Omental fat pad (tissue), 4 donors: ENCODE measurements around the gene HBG2. TPM values are rescaled to one million over a fixed set of nuclear protein-coding genes. Genes with fewer than 3 reads are reported as not detected.

Experiments used
- ATAC-seq: fragments of 150-250 bp; one replicate; pipeline ENCODE4 v1.9.1; 2016; ENCODE audit warnings: mild to moderate bottlenecking, moderate library complexity; ENCODE audit not compliant: low FRiP score
- DNase-seq: peaks from one replicate; pipeline ENCODE4 v3.0.0-alpha.2; 2019; ENCODE audit warnings: low spot score
- total RNA-seq, 4 donors: library from RNA; depleted of rRNA; stranded (reverse); fragments of >200 nt; gene quantifications; one replicate each; pipeline ENCODE4 v1.1.0, GENCODE V29; 2016
- TF ChIP-seq, protein P1 (sequence below), 3 donors: fragments of 450-650 bp; IDR thresholded peaks; one replicate each; pipeline ENCODE4 v1.5.1; 2016 to 2017; ENCODE audit warnings: antibody characterized with exemption in 3 of 3, mild to moderate bottlenecking in 3 of 3, moderate library complexity in 2 of 3

The HBG2 gene
- total RNA-seq, 4 donors from 2014 or later = 2.1 TPM; not detected in 3

- TF ChIP-seq, protein P1, sequence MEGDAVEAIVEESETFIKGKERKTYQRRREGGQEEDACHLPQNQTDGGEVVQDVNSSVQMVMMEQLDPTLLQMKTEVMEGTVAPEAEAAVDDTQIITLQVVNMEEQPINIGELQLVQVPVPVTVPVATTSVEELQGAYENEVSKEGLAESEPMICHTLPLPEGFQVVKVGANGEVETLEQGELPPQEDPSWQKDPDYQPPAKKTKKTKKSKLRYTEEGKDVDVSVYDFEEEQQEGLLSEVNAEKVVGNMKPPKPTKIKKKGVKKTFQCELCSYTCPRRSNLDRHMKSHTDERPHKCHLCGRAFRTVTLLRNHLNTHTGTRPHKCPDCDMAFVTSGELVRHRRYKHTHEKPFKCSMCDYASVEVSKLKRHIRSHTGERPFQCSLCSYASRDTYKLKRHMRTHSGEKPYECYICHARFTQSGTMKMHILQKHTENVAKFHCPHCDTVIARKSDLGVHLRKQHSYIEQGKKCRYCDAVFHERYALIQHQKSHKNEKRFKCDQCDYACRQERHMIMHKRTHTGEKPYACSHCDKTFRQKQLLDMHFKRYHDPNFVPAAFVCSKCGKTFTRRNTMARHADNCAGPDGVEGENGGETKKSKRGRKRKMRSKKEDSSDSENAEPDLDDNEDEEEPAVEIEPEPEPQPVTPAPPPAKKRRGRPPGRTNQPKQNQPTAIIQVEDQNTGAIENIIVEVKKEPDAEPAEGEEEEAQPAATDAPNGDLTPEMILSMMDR (IDR thresholded peaks at IDR 0.05) = no peak
- DNase-seq (no peak), ATAC-seq (no peak)
Measured at GRCh38 chr11:5274395-5274794, 19.8 kb upstream of the HBG2 start.

- TF ChIP-seq, protein P1 (IDR thresholded peaks at IDR 0.05) = no peak
- DNase-seq = no peak
- ATAC-seq = no peak
Measured at GRCh38 chr11:5272395-5273017, 17.9 kb upstream of the HBG2 start.

- no peak for DNase-seq
- TF ChIP-seq, protein P1 (IDR thresholded peaks at IDR 0.05) = no peak
- no peak for ATAC-seq
Measured at GRCh38 chr11:5269715-5270147, 15.2 kb upstream of the HBG2 start, which contains the start of gene HBE1. TSS of gene HBE1 (minus strand) at chr11:5269945. CDS start at chr11:5269890, 55 bp downstream.

DNA sequence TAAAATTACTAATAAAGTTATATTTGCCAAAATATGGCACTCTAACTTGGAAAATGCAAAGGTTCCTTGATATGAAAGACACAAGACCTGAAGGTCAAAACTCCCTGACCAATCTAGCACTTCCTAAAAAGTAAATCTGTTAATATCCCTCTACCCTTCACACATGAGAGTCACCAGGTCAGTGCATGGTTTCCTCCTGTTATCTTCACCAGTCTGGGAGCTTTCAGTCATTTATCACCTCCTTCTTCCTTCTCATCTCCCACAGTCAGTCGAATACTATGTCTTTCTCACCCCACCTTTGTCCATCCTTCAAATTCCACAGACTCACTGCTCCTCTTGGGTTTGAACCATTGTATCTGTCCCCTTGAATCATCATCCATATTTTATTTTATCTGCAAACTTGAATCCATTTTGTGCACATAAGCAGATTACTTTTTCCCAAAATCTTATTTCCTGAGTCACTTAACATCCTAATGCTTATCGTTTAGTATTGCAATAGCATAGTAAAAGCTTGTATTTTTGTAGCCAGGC lies 12.5 kb upstream of the HBG2 start:
- TF ChIP-seq, protein P1 (IDR thresholded peaks at IDR 0.05) = no peak
- ATAC-seq (no peak), DNase-seq (no peak)

DNA sequence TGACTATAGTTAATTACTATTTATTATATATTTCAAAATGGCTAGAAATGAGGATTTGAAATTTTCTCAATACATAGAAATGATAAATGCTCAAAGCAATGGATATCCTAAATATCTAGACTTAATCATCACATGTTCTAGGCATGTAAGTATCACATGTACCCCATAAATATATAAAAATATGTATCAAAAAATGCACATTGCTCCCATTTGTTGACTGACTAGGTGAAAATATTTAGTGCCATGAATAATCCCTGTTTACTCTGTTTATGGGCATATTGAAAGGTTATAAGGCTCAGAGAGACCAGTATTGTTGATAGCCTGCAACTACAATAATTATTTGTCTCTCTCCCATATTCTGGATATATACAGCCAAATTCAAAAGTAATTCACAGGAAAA lies 12.0 kb upstream of the HBG2 start:
- TF ChIP-seq, protein P1 (IDR thresholded peaks at IDR 0.05) = no peak
- no peak for DNase-seq
- ATAC-seq = no peak

DNA sequence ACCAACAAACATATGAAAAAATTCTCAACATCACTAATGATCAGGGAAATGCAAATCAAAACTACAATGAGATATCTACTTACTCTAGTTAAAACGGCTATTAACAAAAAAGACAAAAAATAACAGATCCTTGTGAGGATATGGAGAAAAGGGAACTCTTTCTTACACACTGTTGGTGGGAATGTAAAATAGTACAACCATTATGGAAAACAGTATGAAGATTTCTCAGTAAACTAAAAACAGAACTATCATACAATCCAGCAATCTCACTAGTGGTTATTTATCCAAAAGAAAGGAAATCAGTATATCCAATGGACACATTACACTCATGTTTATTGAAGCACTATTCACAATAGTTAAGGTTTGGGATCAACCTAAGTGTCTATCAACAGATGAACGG lies 11.3 kb upstream of the HBG2 start:
- no peak for ATAC-seq
- TF ChIP-seq, protein P1 (IDR thresholded peaks at IDR 0.05) = no peak
- DNase-seq = no peak
